KOPT-K1 (cell line): Measurements from ENCODE around the gene SHANK3.

Experiments used
- H3K27ac ChIP-seq: fragments of 200-600 bp; sonication (generic); 2 replicates; pipeline ENCODE4 v1.5.1; 2016; ENCODE audit warnings: antibody characterized with exemption, mild to moderate bottlenecking, low read depth, low read length; ENCODE audit not compliant: poor library complexity, severe bottlenecking
- H3K36me3 ChIP-seq: fragments of 200-600 bp; sonication (generic); 2 replicates; pipeline ENCODE4 v1.5.1; 2017; ENCODE audit warnings: antibody characterized with exemption, mild to moderate bottlenecking, low read length, moderate library complexity; ENCODE audit not compliant: insufficient read depth
- H3K9me3 ChIP-seq: fragments of 200-600 bp; sonication (generic); 2 replicates; pipeline ENCODE4 v1.5.1; 2017; ENCODE audit warnings: antibody characterized with exemption, low read length, mild to moderate bottlenecking; ENCODE audit not compliant: insufficient read depth, poor library complexity, severe bottlenecking

Gene SHANK3

GRCh38 chr22:50706481-50707125, 34.0 kb downstream of the SHANK3 start:
- H3K27ac ChIP-seq: no peak overlapping the region
- H3K9me3 ChIP-seq: no peaks in the 10 kb centered on the region
- H3K36me3 ChIP-seq: no peaks in the 10 kb centered on the region

DNA sequence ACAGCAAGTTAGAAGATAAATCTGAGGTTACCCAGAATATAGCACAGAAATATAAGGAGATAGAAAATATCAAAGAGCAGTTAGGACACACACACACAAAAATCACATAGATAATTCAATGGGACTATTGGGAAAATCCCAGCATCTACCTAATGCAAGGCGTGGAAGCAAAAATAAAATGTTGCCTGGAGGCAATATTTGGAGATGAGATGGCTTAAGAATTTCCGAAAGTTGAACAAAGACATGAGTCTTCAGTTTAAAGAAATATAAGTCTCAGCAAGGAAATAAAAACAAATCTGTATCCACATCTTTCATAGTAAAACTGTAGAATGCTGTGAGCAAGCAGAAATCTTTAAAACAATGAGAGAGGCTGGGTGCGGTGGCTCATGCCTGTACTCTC, 35.9 kb downstream of the SHANK3 start:
- no peaks in the 10 kb centered on the region for H3K36me3 ChIP-seq
- H3K27ac ChIP-seq: no peak overlapping the region
- no peaks in the 10 kb centered on the region for H3K9me3 ChIP-seq

GRCh38 chr22:50708996-50709395, 36.4 kb downstream of the SHANK3 start:
- Histone ChIP-seq H3K36me3 (no peaks in the 10 kb centered on the region), H3K27ac (no peak overlapping the region), H3K9me3 (no peaks in the 10 kb centered on the region)

GRCh38 chr22:50710221-50710620, 37.6 kb downstream of the SHANK3 start:
- Histone ChIP-seq H3K36me3 (no peaks in the 10 kb centered on the region), H3K27ac (no peak overlapping the region), H3K9me3 (no peaks in the 10 kb centered on the region)

- no peaks in the 10 kb centered on the region for H3K36me3 ChIP-seq
- H3K27ac ChIP-seq: no peak overlapping the region
- H3K9me3 ChIP-seq: no peaks in the 10 kb centered on the region
Measured at GRCh38 chr22:50710886-50711285, 38.3 kb downstream of the SHANK3 start.

DNA sequence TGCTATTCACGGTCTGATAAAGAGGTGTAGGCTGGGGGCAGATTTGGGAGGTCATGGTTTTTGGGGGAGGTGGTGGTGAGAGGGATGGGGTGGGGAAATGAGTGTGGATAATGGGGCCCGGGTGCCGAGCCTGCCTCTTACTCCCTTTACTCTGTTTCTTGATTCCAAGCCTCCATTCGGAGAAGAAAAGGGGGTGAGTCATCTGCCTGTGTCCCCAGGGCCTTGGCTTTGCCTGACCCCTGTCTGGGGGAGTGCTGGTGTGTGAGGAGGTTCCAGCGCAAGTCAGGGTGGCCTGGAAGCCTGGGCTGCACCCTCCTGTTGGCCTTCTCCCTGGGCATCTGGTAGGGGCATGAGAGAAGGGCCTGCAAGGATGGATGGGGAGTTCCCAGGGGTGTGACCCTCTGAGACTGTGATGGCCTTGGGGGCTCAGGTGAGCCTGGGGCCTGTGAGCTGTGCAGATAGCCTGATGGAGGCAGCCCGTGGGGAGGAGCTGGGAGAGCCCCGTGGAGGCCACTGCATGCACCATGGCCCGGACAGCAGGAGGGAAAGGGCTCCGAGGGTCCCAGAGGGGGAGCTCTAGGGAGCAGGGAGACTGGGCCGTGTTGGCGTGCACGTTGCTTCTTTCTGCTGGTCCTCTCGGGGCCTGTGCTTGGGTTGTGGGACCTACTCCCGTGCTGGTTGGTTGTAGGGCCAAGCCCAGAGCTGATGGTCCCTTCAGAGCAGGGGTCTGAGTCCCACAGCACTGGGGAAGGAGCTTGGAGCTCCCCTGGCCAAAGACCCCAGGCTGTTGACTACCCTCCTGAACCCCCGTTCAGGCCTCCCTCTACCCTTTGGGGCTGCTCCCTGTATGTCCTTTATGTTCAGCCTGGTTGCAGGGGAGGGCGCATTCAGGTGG, 39.1 kb downstream of the SHANK3 start:
- Histone ChIP-seq H3K36me3 (no peaks in the 10 kb centered on the region), H3K27ac (no peak overlapping the region)

DNA sequence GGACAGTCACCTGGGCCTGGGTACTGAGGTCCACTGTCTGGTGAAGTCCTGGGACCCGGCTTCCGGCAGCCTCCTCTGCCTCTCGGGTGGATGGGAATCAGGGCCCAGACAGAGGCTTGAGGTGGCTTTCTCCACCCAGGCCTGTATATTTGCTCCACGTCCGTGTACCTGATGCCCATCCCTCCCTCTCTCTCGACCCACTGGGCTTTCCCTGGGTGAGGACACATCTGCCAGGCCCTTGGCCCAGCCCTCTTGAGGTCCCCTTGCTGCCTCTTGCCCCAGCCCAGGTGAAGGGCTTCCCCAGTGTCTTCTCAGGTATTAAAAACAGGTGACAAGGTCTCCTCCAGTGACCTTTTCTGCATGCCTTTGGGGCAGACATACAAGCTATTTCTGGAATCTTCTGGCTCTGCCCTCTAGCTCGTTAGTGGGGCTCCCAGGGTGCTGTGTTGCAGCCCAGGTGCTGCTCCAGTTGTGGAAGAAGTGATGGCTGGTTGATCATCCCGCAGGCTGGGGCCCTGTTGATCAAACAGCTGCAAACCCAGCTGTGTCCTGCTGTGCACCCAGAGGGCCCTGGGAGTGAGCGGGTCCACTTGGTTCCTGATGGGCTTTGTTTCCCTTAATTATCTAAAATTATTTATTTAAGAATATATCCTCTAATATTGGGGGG, 39.9 kb downstream of the SHANK3 start:
- no peak overlapping the region for H3K27ac ChIP-seq
- no peaks in the 10 kb centered on the region for H3K9me3 ChIP-seq
- no peaks in the 10 kb centered on the region for H3K36me3 ChIP-seq

More for the DNA sequence above, 39.1 kb downstream of the SHANK3 start:
- no peaks in the 10 kb centered on the region for H3K9me3 ChIP-seq

- Histone ChIP-seq H3K36me3 (no peaks in the 10 kb centered on the region), H3K27ac (no peak overlapping the region), H3K9me3 (no peaks in the 10 kb centered on the region)
Measured at GRCh38 chr22:50713008-50713385, 40.4 kb downstream of the SHANK3 start.

GRCh38 chr22:50713571-50714056, 41.0 kb downstream of the SHANK3 start:
- Histone ChIP-seq H3K36me3 (no peaks in the 10 kb centered on the region), H3K27ac (no peak overlapping the region)

DNA sequence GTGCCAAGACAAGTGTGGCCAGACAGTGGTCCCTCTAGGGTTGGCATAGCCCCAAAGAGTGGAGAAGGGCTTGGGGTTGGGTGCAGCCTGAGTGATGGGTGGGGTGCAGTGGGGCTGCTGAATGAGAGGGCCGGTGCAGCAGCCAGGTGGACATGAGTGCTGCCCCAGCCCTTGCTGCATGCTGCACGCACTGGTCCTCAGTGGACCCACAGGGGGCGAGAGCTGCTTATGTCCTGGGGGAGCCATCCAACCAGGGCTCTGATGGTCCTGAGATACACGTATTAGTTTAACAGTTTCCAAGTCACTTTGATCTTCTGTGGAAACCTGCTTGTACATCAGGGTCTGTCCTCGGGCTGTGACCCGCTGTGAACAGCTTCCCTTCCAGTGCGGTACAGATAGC, 41.5 kb downstream of the SHANK3 start:
- Histone ChIP-seq H3K9me3 (no peaks in the 10 kb centered on the region), H3K36me3 (no peaks in the 10 kb centered on the region), H3K27ac (no peak overlapping the region)

More at GRCh38 chr22:50713571-50714056, 41.0 kb downstream of the SHANK3 start:
- no peaks in the 10 kb centered on the region for H3K9me3 ChIP-seq

DNA sequence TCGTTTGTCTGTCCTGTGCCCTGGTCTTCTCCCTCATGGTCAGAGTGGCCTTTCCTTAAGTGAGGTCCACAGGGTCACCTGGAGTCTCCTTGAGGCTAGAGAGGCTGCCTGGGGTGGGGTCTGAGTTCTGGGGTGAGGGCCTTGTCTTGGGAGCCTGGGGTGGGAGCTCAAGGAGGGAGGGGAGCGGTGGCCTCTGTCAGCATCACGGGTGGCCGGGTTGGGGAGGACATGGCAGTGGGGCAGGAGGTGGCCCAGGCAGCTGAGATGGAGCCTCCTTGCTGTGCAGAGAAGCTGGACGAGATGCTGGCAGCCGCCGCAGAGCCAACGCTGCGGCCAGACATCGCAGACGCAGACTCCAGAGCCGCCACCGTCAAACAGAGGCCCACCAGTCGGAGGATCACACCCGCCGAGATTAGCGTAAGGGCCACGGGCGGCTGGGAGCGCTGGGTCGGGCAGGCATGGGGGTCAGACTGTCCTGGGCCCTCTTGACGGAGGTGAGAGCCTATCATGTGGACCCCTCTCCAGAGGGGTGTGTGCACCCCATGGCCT, 42.1 kb downstream of the SHANK3 start:
- no peaks in the 10 kb centered on the region for H3K9me3 ChIP-seq
- no peaks in the 10 kb centered on the region for H3K36me3 ChIP-seq
- H3K27ac ChIP-seq: no peak overlapping the region

GRCh38 chr22:50715250-50715649, 42.6 kb downstream of the SHANK3 start:
- no peak overlapping the region for H3K27ac ChIP-seq
- H3K9me3 ChIP-seq: no peaks in the 10 kb centered on the region
- no peaks in the 10 kb centered on the region for H3K36me3 ChIP-seq

DNA sequence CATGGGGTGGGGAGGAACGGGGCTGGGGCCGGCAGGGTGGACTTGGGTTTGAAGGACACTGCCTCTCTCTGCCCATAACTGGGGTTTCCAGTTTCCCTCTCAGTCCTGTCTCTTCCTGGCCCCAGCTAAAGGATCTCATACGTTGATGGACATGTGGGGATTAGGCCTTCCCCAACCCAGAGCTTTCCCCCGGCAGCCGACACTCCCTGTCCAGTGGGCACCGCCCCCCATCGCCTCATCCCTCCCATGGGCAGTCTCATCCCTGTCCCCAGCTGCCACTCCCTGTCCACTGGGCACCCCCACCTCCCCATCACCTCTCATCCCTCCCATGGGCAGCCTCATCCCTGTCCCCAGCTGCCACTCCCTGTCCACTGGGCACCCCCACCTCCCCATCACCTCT, 43.2 kb downstream of the SHANK3 start:
- Histone ChIP-seq H3K36me3 (no peaks in the 10 kb centered on the region), H3K27ac (no peak overlapping the region), H3K9me3 (no peaks in the 10 kb centered on the region)

- Histone ChIP-seq H3K27ac (no peak overlapping the region), H3K36me3 (no peaks in the 10 kb centered on the region), H3K9me3 (no peaks in the 10 kb centered on the region)
Measured at GRCh38 chr22:50716290-50717024, 43.8 kb downstream of the SHANK3 start.
